Esophagus squamous epithelium (tissue), 4 donors: ENCODE results near the gene RNF207.

ENCODE experiments used
- CTCF ChIP-seq, 6 experiments: fragments of 450-650 bp in 4 of 6; fragments of 200-600 bp in 2 of 6; sonication (generic) in 2 of 6; IDR thresholded peaks; one replicate each; pipeline ENCODE4 v1.5.1; 2016 to 2019; ENCODE audit warnings: antibody characterized with exemption in 6 of 6, mild to moderate bottlenecking in 4 of 6, moderate library complexity in 4 of 6
- POLR2A ChIP-seq, 4 donors: fragments of 450-650 bp; IDR thresholded peaks; one replicate each; pipeline ENCODE4 v1.6.1; 2017; ENCODE audit warnings: antibody characterized with exemption in 4 of 4, mild to moderate bottlenecking in 4 of 4, moderate library complexity in 3 of 4

- TF ChIP-seq POLR2A (IDR thresholded peaks at IDR 0.05): no peak
- TF ChIP-seq CTCF (IDR thresholded peaks at IDR 0.05): no peak
Measured at GRCh38 chr1:6184083-6184783, 21.7 kb upstream of the RNF207 start.
